KOPT-K1 (cell line): ENCODE data around the gene GALNT12.

Experiments used
- H3K27ac ChIP-seq: fragments of 200-600 bp; sonication (generic); 2 replicates; pipeline ENCODE4 v1.5.1; 2016; ENCODE audit warnings: antibody characterized with exemption, mild to moderate bottlenecking, low read depth, low read length; ENCODE audit not compliant: poor library complexity, severe bottlenecking
- H3K36me3 ChIP-seq: fragments of 200-600 bp; sonication (generic); 2 replicates; pipeline ENCODE4 v1.5.1; 2017; ENCODE audit warnings: antibody characterized with exemption, mild to moderate bottlenecking, low read length, moderate library complexity; ENCODE audit not compliant: insufficient read depth
- H3K9me3 ChIP-seq: fragments of 200-600 bp; sonication (generic); 2 replicates; pipeline ENCODE4 v1.5.1; 2017; ENCODE audit warnings: antibody characterized with exemption, low read length, mild to moderate bottlenecking; ENCODE audit not compliant: insufficient read depth, poor library complexity, severe bottlenecking

GALNT12 gene

GRCh38 chr9:98881356-98881755 is 73.9 kb downstream of the GALNT12 start:
- no peaks in the 10 kb centered on the region for H3K9me3 ChIP-seq
- H3K27ac ChIP-seq, result no peak overlapping the region
- H3K36me3 ChIP-seq, result no peaks in the 10 kb centered on the region

GRCh38 chr9:98881836-98882568 is 74.5 kb downstream of the GALNT12 start:
- Histone ChIP-seq H3K27ac (no peak overlapping the region), H3K9me3 (no peaks in the 10 kb centered on the region), H3K36me3 (no peaks in the 10 kb centered on the region)

- no peaks in the 10 kb centered on the region for H3K36me3 ChIP-seq
- H3K27ac ChIP-seq, result no peak overlapping the region
- no peaks in the 10 kb centered on the region for H3K9me3 ChIP-seq
Observed at GRCh38 chr9:98882569-98882923, 75.1 kb downstream of the GALNT12 start.

- Histone ChIP-seq H3K36me3 (no peaks in the 10 kb centered on the region), H3K27ac (no peak overlapping the region), H3K9me3 (no peaks in the 10 kb centered on the region)
Observed at GRCh38 chr9:98883276-98883675, 75.8 kb downstream of the GALNT12 start.

GRCh38 chr9:98884849-98885248 is 77.4 kb downstream of the GALNT12 start:
- Histone ChIP-seq H3K27ac (no peak overlapping the region), H3K36me3 (no peaks in the 10 kb centered on the region), H3K9me3 (no peaks in the 10 kb centered on the region)

GRCh38 chr9:98885575-98886295 is 78.3 kb downstream of the GALNT12 start:
- Histone ChIP-seq H3K36me3 (no peaks in the 10 kb centered on the region), H3K9me3 (no peaks in the 10 kb centered on the region), H3K27ac (no peak overlapping the region)

GRCh38 chr9:98886691-98887229 is 79.3 kb downstream of the GALNT12 start:
- H3K9me3 ChIP-seq, result no peaks in the 10 kb centered on the region
- no peaks in the 10 kb centered on the region for H3K36me3 ChIP-seq
- H3K27ac ChIP-seq, result no peak overlapping the region

- Histone ChIP-seq H3K36me3 (no peaks in the 10 kb centered on the region), H3K9me3 (no peaks in the 10 kb centered on the region)
Observed at GRCh38 chr9:98887918-98888510, 80.5 kb downstream of the GALNT12 start.

GRCh38 chr9:98888801-98889421 is 81.4 kb downstream of the GALNT12 start:
- H3K36me3 ChIP-seq, result no peaks in the 10 kb centered on the region
- no peak overlapping the region for H3K27ac ChIP-seq

More at GRCh38 chr9:98887918-98888510, 80.5 kb downstream of the GALNT12 start:
- H3K27ac ChIP-seq, result no peak overlapping the region

GRCh38 chr9:98890256-98890655 is 82.8 kb downstream of the GALNT12 start:
- Histone ChIP-seq H3K9me3 (no peaks in the 10 kb centered on the region), H3K27ac (no peak overlapping the region), H3K36me3 (no peaks in the 10 kb centered on the region)

More at GRCh38 chr9:98888801-98889421, 81.4 kb downstream of the GALNT12 start:
- H3K9me3 ChIP-seq, result no peaks in the 10 kb centered on the region

- Histone ChIP-seq H3K9me3 (no peaks in the 10 kb centered on the region), H3K27ac (no peak overlapping the region), H3K36me3 (no peaks in the 10 kb centered on the region)
Observed at GRCh38 chr9:98892288-98892687, 84.8 kb downstream of the GALNT12 start.

GRCh38 chr9:98892690-98893089 is 85.2 kb downstream of the GALNT12 start:
- Histone ChIP-seq H3K27ac (no peak overlapping the region), H3K9me3 (no peaks in the 10 kb centered on the region)

GRCh38 chr9:98894171-98894570 is 86.7 kb downstream of the GALNT12 start:
- no peak overlapping the region for H3K27ac ChIP-seq
- no peaks in the 10 kb centered on the region for H3K9me3 ChIP-seq
- no peaks in the 10 kb centered on the region for H3K36me3 ChIP-seq

More at GRCh38 chr9:98892690-98893089, 85.2 kb downstream of the GALNT12 start:
- H3K36me3 ChIP-seq, result no peaks in the 10 kb centered on the region

- no peaks in the 10 kb centered on the region for H3K36me3 ChIP-seq
- H3K9me3 ChIP-seq, result no peaks in the 10 kb centered on the region
- no peak overlapping the region for H3K27ac ChIP-seq
Observed at GRCh38 chr9:98894761-98895160, 87.3 kb downstream of the GALNT12 start.

- Histone ChIP-seq H3K9me3 (no peaks in the 10 kb centered on the region), H3K36me3 (no peaks in the 10 kb centered on the region), H3K27ac (no peak overlapping the region)
Observed at GRCh38 chr9:98896632-98897031, 89.2 kb downstream of the GALNT12 start.
